ENCODE measurements around the gene SH3PXD2A. TPM values are rescaled to one million over a fixed set of nuclear protein-coding genes. Genes with fewer than 3 reads are reported as not detected.

Gene SH3PXD2A, protein sequence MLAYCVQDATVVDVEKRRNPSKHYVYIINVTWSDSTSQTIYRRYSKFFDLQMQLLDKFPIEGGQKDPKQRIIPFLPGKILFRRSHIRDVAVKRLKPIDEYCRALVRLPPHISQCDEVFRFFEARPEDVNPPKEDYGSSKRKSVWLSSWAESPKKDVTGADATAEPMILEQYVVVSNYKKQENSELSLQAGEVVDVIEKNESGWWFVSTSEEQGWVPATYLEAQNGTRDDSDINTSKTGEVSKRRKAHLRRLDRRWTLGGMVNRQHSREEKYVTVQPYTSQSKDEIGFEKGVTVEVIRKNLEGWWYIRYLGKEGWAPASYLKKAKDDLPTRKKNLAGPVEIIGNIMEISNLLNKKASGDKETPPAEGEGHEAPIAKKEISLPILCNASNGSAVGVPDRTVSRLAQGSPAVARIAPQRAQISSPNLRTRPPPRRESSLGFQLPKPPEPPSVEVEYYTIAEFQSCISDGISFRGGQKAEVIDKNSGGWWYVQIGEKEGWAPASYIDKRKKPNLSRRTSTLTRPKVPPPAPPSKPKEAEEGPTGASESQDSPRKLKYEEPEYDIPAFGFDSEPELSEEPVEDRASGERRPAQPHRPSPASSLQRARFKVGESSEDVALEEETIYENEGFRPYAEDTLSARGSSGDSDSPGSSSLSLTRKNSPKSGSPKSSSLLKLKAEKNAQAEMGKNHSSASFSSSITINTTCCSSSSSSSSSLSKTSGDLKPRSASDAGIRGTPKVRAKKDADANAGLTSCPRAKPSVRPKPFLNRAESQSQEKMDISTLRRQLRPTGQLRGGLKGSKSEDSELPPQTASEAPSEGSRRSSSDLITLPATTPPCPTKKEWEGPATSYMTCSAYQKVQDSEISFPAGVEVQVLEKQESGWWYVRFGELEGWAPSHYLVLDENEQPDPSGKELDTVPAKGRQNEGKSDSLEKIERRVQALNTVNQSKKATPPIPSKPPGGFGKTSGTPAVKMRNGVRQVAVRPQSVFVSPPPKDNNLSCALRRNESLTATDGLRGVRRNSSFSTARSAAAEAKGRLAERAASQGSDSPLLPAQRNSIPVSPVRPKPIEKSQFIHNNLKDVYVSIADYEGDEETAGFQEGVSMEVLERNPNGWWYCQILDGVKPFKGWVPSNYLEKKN
- total RNA-seq (1 to 10 TPM; 6.9 to 7.0 TPM), total RNA-seq (5.8 to 106 (median 33.3) reads per million in 172 experiments)
- 6.1 TPM for polyA plus RNA-seq (2013, experiment 1 of 2)
- polyA plus RNA-seq (2013, experiment 2 of 2): 8.5 TPM

DNA sequence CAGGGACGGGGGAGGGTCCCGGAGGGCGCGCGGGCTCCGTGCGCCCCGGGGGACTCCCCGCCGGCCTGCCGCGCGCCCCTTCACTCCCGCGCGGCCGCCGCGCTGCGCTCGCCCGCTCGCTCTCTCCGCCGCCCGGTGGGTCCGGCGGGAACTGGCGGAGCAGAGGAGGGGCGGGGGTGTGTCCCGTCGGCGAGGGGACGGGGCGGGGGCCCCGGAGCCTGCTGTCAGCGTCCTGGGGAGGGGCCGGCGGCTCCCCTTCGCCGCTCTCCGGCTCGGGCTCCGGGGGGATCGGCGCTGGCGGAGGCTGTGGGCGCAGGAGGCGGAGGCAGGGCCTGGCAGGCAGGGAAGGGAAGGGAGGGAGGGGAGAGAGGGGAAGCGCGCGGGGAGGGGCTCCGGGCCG lies at the start of gene SH3PXD2A:
Gene SH3PXD2A (minus strand): TSS at position 153 of the 400 bp plus-strand sequence. CDS start 310 bp downstream, outside the sequence.
- H3K27ac Mint-ChIP-seq: no peak within 1 kb of the TSS

DNA sequence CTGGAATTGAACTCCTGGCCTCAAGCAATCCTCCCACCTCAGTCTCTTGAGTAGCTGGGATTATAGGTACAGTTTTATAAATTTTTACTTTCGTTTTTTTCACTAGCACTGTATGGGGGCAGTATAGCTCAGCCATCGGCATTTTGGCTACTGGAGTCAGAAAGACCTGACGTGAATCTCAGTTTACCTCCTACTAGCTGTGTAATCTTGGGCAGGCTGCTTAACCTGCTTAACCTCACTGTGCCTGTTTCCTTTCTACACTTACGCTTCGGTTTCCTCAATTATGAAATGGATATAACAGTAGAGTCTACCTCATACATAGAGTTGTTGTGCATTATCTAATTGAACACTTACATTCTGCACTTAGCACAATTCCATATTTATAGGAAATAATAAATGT lies 45.9 kb upstream of the SH3PXD2A start:
- H3K27me3 Mint-ChIP-seq: no peaks in the 10 kb centered on the region
- Histone ChIP-seq H3K27me3 (ENCODE audit: control insufficient read depth in 1 of 2, insufficient read depth in 2 of 2, low read length in 2 of 2) (no peaks in the 10 kb centered on the region), H3K9me3 (ENCODE audit: control insufficient read depth in 1 of 2, insufficient read depth in 1 of 2, low read length in 2 of 2) (no peaks in the 10 kb centered on the region), H3K36me3 (ENCODE audit: insufficient read depth, low read length) (peaks cover 76% of the 10 kb centered on the region), H3K4me3 (ENCODE audit: low read length) (no peak overlapping the region), H3K27ac (ENCODE audit: low read depth in 1 of 2, low read length in 2 of 2) (no peak overlapping the region), H3K4me1 (ENCODE audit: insufficient read depth, low read length) (peaks cover 26% of the 10 kb centered on the region)
- H3K9me3 Mint-ChIP-seq: no peaks in the 10 kb centered on the region
- TF ChIP-seq, protein P1, sequence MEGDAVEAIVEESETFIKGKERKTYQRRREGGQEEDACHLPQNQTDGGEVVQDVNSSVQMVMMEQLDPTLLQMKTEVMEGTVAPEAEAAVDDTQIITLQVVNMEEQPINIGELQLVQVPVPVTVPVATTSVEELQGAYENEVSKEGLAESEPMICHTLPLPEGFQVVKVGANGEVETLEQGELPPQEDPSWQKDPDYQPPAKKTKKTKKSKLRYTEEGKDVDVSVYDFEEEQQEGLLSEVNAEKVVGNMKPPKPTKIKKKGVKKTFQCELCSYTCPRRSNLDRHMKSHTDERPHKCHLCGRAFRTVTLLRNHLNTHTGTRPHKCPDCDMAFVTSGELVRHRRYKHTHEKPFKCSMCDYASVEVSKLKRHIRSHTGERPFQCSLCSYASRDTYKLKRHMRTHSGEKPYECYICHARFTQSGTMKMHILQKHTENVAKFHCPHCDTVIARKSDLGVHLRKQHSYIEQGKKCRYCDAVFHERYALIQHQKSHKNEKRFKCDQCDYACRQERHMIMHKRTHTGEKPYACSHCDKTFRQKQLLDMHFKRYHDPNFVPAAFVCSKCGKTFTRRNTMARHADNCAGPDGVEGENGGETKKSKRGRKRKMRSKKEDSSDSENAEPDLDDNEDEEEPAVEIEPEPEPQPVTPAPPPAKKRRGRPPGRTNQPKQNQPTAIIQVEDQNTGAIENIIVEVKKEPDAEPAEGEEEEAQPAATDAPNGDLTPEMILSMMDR (IDR thresholded peaks at IDR 0.05): no peak
- peak in 4 of 14 experiments; percentile 19 to 51 (median 40) for DNase-seq
- ATAC-seq (ENCODE audit: poor library complexity): peak; percentile 46
- peak overlapping the region; percentile 51 for H3K4me3 Mint-ChIP-seq
- H3K4me1 Mint-ChIP-seq (ENCODE audit: low read depth): peaks cover 38% of the 10 kb centered on the region
- CTCF ChIA-PET: interaction anchor here (0.6 to 2.1 kb wide), 6 partner anchors 11 to 220 kb away, joined by 3 to 7 read pairs (median 4); no protein-coding TSS in a partner anchor
- peaks cover 91% of the 10 kb centered on the region for H3K36me3 Mint-ChIP-seq (ENCODE audit: low read depth)
- peak overlapping the region; percentile 67 for H3K27ac Mint-ChIP-seq
- intact Hi-C loops (cut with DNase I, micrococcal nuclease): loop anchor here in 1 of 2 experiments (5.0 kb wide), 1 partner anchor 81 kb away; no protein-coding TSS in a partner anchor
- POLR2A ChIA-PET: interaction anchor here (0.6 to 1.4 kb wide), 6 partner anchors 10 to 220 kb away, joined by 3 to 8 read pairs (median 3); partner anchors contain the start of gene SFR1

More for the DNA sequence above, at the start of gene SH3PXD2A:
- TF ChIP-seq, protein P1 (IDR thresholded peaks at IDR 0.05): no peak
- Mint-ChIP-seq H3K4me1 (ENCODE audit: low read depth) (peaks cover 18% of the 10 kb centered on the region), H3K9me3 (no peaks in the 10 kb centered on the region), H3K27me3 (peaks cover 59% of the 10 kb centered on the region), H3K36me3 (ENCODE audit: low read depth) (no peaks in the 10 kb centered on the region), H3K4me3 (peak within 1 kb of the TSS; percentile 89)
- ChIA-PET CTCF (no interaction called here), POLR2A (no interaction called here)
- H3K36me3 ChIP-seq (ENCODE audit: insufficient read depth, low read length): no peaks in the 10 kb centered on the region
- H3K27me3 ChIP-seq (ENCODE audit: control insufficient read depth in 1 of 2, insufficient read depth in 2 of 2, low read length in 2 of 2): peaks cover 16 to 21% of the 10 kb centered on the region in 2 experiments
- H3K9me3 ChIP-seq (ENCODE audit: control insufficient read depth in 1 of 2, insufficient read depth in 1 of 2, low read length in 2 of 2): no peaks in the 10 kb centered on the region
- no peak within 1 kb of the TSS for H3K27ac ChIP-seq (ENCODE audit: low read depth in 1 of 2, low read length in 2 of 2)
- H3K4me1 ChIP-seq (ENCODE audit: insufficient read depth, low read length): peaks cover 20% of the 10 kb centered on the region
- DNase-seq (peak in 6 of 14 experiments; percentile 5 to 54 (median 28)), ATAC-seq (ENCODE audit: poor library complexity) (peak; percentile 59)
- H3K4me3 ChIP-seq (ENCODE audit: low read length): peak within 1 kb of the TSS; percentile 61
- intact Hi-C loops (cut with DNase I, micrococcal nuclease): no loop called here

- H3K4me3 ChIP-seq (ENCODE audit: low read length): no peak overlapping the region
- TF ChIP-seq, protein P1 (IDR thresholded peaks at IDR 0.05): no peak
- Mint-ChIP-seq H3K27ac (no peak overlapping the region), H3K4me3 (no peak overlapping the region), H3K27me3 (no peaks in the 10 kb centered on the region), H3K36me3 (ENCODE audit: low read depth) (peaks cover 97% of the 10 kb centered on the region), H3K4me1 (ENCODE audit: low read depth) (peaks cover 42% of the 10 kb centered on the region), H3K9me3 (no peaks in the 10 kb centered on the region)
- peaks cover 76% of the 10 kb centered on the region for H3K36me3 ChIP-seq (ENCODE audit: insufficient read depth, low read length)
- H3K4me1 ChIP-seq (ENCODE audit: insufficient read depth, low read length): peaks cover 34% of the 10 kb centered on the region
- H3K27ac ChIP-seq (ENCODE audit: low read depth in 1 of 2, low read length in 2 of 2): no peak overlapping the region
- ATAC-seq (ENCODE audit: poor library complexity): no peak
- no peak for DNase-seq
- intact Hi-C loops (cut with DNase I, micrococcal nuclease): no loop called here
- ChIA-PET CTCF (no interaction called here), POLR2A (no interaction called here)
- no peaks in the 10 kb centered on the region for H3K27me3 ChIP-seq (ENCODE audit: control insufficient read depth in 1 of 2, insufficient read depth in 2 of 2, low read length in 2 of 2)
- no peaks in the 10 kb centered on the region for H3K9me3 ChIP-seq (ENCODE audit: control insufficient read depth in 1 of 2, insufficient read depth in 1 of 2, low read length in 2 of 2)
Measured at GRCh38 chr10:103899312-103899711, 43.9 kb upstream of the SH3PXD2A start.
